ENCODE measurements around the gene EGFR.

DNA sequence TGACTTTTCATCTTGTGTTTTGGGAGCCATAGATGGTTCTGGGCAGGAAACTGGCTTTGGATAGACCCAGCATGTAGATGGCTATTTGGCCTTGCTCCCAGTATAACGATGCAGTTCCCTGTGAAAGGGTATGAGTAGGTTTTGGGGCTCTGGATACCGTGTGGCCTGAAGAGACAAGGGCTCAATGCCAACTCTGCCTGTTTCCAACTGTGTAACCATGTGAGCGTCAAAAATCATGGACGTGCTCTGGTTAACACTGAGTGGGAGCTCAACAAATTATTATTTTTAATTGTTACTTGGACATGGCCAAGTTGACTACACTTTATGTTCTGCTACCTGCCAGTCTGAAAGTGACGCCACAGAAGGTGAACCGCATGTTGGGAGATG is 41.8 kb downstream of the EGFR start:
- TF ChIP-seq, protein P1, sequence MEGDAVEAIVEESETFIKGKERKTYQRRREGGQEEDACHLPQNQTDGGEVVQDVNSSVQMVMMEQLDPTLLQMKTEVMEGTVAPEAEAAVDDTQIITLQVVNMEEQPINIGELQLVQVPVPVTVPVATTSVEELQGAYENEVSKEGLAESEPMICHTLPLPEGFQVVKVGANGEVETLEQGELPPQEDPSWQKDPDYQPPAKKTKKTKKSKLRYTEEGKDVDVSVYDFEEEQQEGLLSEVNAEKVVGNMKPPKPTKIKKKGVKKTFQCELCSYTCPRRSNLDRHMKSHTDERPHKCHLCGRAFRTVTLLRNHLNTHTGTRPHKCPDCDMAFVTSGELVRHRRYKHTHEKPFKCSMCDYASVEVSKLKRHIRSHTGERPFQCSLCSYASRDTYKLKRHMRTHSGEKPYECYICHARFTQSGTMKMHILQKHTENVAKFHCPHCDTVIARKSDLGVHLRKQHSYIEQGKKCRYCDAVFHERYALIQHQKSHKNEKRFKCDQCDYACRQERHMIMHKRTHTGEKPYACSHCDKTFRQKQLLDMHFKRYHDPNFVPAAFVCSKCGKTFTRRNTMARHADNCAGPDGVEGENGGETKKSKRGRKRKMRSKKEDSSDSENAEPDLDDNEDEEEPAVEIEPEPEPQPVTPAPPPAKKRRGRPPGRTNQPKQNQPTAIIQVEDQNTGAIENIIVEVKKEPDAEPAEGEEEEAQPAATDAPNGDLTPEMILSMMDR (IDR thresholded peaks at IDR 0.05): no peak
- TF ChIP-seq POLR2A (IDR thresholded peaks at IDR 0.05): no peak

Measured in uterus (tissue), 2 donors.